ENCODE data around the gene TECR. TPM values are rescaled to one million over a fixed set of nuclear protein-coding genes. Genes with fewer than 3 reads are reported as not detected.
"Not testable (repeated sequence)": the region's sequence is repeated elsewhere in the genome, so short reads cannot be mapped to it uniquely, and the experiment has no call there.

The TECR gene
- polyA plus RNA-seq, 1 donor from 2014 or later, result 31.4 TPM

DNA sequence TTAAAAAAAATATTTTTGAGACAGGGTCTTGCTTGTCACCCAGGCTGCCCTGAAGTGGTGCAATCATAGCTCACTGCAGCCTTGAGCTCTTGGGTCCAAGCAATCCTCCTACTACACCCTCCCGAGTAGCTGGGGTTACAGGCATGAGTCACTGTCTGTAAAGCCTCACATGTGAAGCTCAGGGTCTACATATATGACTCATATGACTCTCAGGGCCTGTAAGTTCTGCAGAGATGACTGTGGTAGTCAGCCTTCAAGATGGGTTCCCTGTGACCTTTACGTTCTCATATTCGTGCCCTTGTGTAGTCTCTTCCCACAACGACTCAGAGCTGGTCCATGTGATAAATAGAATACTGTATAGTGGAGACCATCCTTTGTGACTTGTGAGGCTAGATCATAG, 60.0 kb downstream of the TECR start:
- H3K4me2 ChIP-seq (ENCODE audit: low read length); H3K9me3 ChIP-seq (ENCODE audit: low read length); H3K27ac ChIP-seq (ENCODE audit: low read length); H3K79me2 ChIP-seq (replicated peaks; ENCODE audit: insufficient read depth, low read length); H3K4me3 ChIP-seq (ENCODE audit: low read length); H3F3A ChIP-seq (ENCODE audit: insufficient read depth, low read length, poor library complexity, severe bottlenecking); H3K9me2 ChIP-seq (ENCODE audit: insufficient read depth, low read length); H3K9ac ChIP-seq (ENCODE audit: low read length); H3K27me3 ChIP-seq (ENCODE audit: insufficient read depth, low read depth, low read length); H3K36me3 ChIP-seq (ENCODE audit: insufficient read depth, low read length); H2AFZ ChIP-seq (ENCODE audit: low read depth, low read length); H4K20me1 ChIP-seq (ENCODE audit: insufficient read depth): not testable (repeated sequence)

DNA sequence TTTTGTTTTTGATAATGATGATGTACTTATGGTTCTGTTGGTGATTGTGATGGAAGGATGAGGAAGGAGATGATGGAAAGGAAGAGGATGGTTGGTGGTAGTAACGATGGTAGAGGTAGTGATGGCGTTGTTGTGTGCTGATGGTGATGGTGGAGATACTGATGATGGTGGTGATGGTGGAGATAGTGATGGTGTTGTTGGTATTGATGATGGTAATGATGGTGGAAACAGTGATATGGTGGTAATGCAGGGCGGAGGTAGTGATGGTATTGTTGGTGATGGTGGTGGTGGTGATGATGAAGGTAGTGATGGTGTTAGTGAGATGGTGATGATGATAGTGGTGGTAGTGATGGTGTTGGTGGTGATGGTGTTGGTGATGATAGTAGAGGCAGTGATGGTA, 66.2 kb downstream of the TECR start:
- no peak overlapping the region for H2AFZ ChIP-seq (ENCODE audit: low read depth, low read length)
- no peaks in the 10 kb centered on the region for H3K36me3 ChIP-seq (ENCODE audit: insufficient read depth, low read length)
- H3K9ac ChIP-seq (ENCODE audit: low read length), result no peak overlapping the region

DNA sequence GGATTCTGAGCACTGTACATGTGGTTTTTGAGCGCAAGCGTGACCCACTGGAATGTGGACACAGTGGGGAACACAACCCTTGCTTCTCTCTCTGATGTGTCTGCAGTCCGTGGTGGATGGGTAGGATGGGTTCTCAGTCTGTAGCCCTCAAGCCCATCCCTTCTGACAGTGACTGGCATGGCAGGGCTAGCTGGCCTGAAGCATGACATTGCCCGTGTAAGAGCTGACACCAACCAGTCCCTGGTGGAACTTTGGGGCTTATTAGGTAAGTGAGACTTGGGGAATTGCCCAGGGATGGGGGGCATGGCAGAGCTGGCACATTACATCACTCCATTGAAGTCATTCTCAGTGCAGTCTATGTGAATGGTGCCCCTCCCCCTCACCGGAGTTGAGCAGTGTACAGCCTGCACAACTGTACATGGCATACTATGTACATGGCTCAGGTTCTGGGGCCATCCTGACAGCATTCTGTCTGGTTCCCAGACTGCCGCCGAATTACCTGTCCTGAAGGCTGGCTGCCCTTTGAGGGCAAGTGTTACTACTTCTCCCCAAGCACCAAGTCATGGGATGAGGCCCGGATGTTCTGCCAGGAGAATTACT, 70.3 kb downstream of the TECR start:
- Histone ChIP-seq H3K4me2 (ENCODE audit: low read length) (no peak overlapping the region), H4K20me1 (ENCODE audit: insufficient read depth) (no peaks in the 10 kb centered on the region), H3K4me3 (ENCODE audit: low read length) (no peak overlapping the region), H3K27me3 (ENCODE audit: insufficient read depth, low read depth, low read length) (no peaks in the 10 kb centered on the region), H3K27ac (ENCODE audit: low read length) (no peak overlapping the region), H3K9ac (ENCODE audit: low read length) (no peak overlapping the region), H3K9me3 (ENCODE audit: low read length) (no peaks in the 10 kb centered on the region), H3K79me2 (replicated peaks; ENCODE audit: insufficient read depth, low read length) (no peaks in the 10 kb centered on the region), H3K9me2 (ENCODE audit: insufficient read depth, low read length) (no peaks in the 10 kb centered on the region), H3K36me3 (ENCODE audit: insufficient read depth, low read length) (no peaks in the 10 kb centered on the region), H2AFZ (ENCODE audit: low read depth, low read length) (no peak overlapping the region), H3F3A (ENCODE audit: insufficient read depth, low read length, poor library complexity, severe bottlenecking) (no peaks in the 10 kb centered on the region)
- TF ChIP-seq POLR2AphosphoS5 (IDR thresholded peaks at IDR 0.05), result no peak
- no peak for TF ChIP-seq EZH2 (IDR thresholded peaks at IDR 0.05; ENCODE audit: borderline replicate concordance, insufficient read depth, low read length, poor library complexity, severe bottlenecking)
- TF ChIP-seq RAD21 (conservative IDR thresholded peaks at IDR 0.05), result no peak
- no peak for TF ChIP-seq TAF1 (IDR thresholded peaks at IDR 0.05; ENCODE audit: low read depth)
- TF ChIP-seq, protein P1, sequence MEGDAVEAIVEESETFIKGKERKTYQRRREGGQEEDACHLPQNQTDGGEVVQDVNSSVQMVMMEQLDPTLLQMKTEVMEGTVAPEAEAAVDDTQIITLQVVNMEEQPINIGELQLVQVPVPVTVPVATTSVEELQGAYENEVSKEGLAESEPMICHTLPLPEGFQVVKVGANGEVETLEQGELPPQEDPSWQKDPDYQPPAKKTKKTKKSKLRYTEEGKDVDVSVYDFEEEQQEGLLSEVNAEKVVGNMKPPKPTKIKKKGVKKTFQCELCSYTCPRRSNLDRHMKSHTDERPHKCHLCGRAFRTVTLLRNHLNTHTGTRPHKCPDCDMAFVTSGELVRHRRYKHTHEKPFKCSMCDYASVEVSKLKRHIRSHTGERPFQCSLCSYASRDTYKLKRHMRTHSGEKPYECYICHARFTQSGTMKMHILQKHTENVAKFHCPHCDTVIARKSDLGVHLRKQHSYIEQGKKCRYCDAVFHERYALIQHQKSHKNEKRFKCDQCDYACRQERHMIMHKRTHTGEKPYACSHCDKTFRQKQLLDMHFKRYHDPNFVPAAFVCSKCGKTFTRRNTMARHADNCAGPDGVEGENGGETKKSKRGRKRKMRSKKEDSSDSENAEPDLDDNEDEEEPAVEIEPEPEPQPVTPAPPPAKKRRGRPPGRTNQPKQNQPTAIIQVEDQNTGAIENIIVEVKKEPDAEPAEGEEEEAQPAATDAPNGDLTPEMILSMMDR (IDR thresholded peaks at IDR 0.05; ENCODE audit: poor library complexity, severe bottlenecking), result no peak
- TF ChIP-seq EP300 (conservative IDR thresholded peaks at IDR 0.05; ENCODE audit: poor library complexity, severe bottlenecking), result no peak
- TF ChIP-seq, protein P2, sequence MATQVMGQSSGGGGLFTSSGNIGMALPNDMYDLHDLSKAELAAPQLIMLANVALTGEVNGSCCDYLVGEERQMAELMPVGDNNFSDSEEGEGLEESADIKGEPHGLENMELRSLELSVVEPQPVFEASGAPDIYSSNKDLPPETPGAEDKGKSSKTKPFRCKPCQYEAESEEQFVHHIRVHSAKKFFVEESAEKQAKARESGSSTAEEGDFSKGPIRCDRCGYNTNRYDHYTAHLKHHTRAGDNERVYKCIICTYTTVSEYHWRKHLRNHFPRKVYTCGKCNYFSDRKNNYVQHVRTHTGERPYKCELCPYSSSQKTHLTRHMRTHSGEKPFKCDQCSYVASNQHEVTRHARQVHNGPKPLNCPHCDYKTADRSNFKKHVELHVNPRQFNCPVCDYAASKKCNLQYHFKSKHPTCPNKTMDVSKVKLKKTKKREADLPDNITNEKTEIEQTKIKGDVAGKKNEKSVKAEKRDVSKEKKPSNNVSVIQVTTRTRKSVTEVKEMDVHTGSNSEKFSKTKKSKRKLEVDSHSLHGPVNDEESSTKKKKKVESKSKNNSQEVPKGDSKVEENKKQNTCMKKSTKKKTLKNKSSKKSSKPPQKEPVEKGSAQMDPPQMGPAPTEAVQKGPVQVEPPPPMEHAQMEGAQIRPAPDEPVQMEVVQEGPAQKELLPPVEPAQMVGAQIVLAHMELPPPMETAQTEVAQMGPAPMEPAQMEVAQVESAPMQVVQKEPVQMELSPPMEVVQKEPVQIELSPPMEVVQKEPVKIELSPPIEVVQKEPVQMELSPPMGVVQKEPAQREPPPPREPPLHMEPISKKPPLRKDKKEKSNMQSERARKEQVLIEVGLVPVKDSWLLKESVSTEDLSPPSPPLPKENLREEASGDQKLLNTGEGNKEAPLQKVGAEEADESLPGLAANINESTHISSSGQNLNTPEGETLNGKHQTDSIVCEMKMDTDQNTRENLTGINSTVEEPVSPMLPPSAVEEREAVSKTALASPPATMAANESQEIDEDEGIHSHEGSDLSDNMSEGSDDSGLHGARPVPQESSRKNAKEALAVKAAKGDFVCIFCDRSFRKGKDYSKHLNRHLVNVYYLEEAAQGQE (IDR thresholded peaks at IDR 0.05; ENCODE audit: borderline replicate concordance), result no peak

More for the DNA sequence above, 66.2 kb downstream of the TECR start:
- TF ChIP-seq EZH2 (IDR thresholded peaks at IDR 0.05; ENCODE audit: borderline replicate concordance, insufficient read depth, low read length, poor library complexity, severe bottlenecking) (no peak), TAF1 (IDR thresholded peaks at IDR 0.05; ENCODE audit: low read depth) (no peak)
- TF ChIP-seq, protein P1 (IDR thresholded peaks at IDR 0.05; ENCODE audit: poor library complexity, severe bottlenecking), result no peak
- TF ChIP-seq, protein P2 (IDR thresholded peaks at IDR 0.05; ENCODE audit: borderline replicate concordance), result no peak
- H3K27me3 ChIP-seq (ENCODE audit: insufficient read depth, low read depth, low read length), result no peaks in the 10 kb centered on the region
- H3K9me3 ChIP-seq (ENCODE audit: low read length), result no peaks in the 10 kb centered on the region
- no peak overlapping the region for H3K4me2 ChIP-seq (ENCODE audit: low read length)
- H3F3A ChIP-seq (ENCODE audit: insufficient read depth, low read length, poor library complexity, severe bottlenecking), result no peaks in the 10 kb centered on the region
- H3K27ac ChIP-seq (ENCODE audit: low read length), result no peak overlapping the region
- H4K20me1 ChIP-seq (ENCODE audit: insufficient read depth), result no peaks in the 10 kb centered on the region
- no peak overlapping the region for H3K4me3 ChIP-seq (ENCODE audit: low read length)
- H3K79me2 ChIP-seq (replicated peaks; ENCODE audit: insufficient read depth, low read length), result no peaks in the 10 kb centered on the region
- H3K9me2 ChIP-seq (ENCODE audit: insufficient read depth, low read length), result no peaks in the 10 kb centered on the region
